ENCODE results near the gene ABCA13.

ABCA13 gene

DNA sequence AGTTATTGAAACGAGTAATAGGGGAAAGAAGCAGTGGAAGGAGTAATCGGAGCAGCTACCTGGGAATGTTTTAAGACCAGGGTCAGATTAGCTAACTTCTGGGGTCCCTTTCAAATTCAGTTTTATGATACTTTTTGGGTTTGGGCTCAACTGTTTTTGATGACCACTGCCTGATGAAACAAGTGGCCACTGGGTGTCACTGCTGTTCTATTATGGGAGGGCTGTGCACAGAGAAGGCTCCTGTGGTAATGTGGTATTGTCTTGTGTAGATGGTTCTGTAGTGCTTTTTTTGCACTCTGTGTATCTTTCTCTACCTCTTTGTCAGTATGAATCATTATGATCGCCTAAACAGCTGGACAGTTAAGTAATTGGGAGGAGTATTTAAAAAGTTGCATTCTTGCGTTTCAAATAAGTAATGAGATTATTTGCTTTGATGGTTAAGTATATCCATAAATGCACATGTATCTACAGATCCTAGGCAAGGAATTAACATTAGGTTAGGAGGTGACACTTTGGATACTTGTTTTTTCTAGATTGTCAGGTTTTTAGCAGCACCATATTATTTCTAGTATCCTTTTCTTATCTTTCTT lies 128.4 kb downstream of the ABCA13 start:
- DNase-seq (ENCODE audit: low read depth in 3 of 3), result no peak

- no peak for DNase-seq (ENCODE audit: low read depth in 3 of 3)
Observed at GRCh38 chr7:48300301-48300700, 129.0 kb downstream of the ABCA13 start.

- DNase-seq (ENCODE audit: low read depth in 3 of 3), result no peak
Observed at GRCh38 chr7:48301201-48301600, 129.9 kb downstream of the ABCA13 start.

DNA sequence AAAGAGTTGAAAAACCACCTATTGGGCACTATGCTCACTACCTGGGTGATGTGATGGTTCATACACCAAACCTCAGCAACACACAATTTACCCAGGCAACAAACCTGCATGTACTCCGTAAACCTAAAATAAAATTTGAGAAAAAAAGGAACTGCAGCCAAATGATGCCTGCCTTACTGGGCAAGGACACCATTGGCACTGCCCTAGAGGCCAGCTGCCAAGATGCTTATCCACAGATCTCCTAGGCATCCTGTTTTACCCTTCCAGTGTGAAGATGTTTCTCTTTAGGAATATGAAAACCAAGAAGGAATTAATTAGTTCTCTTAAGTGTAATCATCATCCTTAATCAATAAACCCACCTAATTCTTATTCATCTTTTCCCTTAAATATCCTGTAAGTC lies 133.4 kb downstream of the ABCA13 start:
- DNase-seq (ENCODE audit: low read depth in 3 of 3), result no peak

DNA sequence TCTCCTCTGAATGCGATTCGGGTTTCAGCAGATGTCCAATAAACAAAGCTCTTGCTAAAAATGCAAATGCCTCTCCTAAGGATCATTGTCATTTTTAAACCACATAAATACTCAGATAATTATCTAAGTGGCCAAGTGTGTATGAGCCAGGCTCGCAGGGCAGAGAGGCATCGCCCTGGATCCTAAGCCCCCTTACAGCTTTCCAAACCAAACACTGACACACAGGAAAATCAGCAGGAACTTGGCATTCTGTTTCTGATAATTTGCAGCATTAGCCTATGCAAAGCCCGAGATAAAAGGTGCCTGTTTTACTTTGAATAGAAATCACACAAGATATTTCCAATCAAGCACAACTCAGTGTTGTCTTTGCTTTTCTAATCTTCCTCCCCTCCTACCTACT lies 134.4 kb downstream of the ABCA13 start:
- no peak for DNase-seq (ENCODE audit: low read depth in 3 of 3)

DNA sequence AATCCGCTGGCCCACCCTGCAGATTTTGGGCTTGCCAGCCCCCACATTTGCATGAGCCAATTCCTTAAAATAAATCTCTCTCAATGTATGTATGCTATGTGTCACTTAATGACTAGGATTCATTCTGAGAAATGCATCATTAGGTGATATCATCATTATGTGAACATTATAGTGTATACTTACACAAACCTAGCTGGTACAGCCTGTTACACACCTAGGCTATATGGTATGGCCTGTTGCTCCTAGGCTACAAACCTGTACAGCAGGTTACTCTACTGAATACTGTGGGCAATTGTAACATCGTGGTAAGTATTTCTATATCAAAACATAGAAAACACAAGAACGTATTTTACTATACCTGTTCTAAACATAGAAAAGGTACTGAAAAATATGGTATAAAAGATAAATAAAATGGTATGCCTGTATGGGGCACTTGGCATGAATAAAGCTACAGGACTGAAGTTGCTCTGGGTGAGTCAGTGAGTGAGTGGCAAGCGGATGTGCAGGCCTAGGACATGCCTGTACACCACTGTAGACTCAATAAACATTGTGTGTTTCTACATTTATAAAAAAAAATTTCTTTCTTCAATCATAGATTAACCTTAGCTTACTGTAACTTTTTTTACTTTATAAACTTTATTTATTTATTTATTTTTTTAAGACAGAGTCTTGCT lies 135.9 kb downstream of the ABCA13 start:
- DNase-seq (ENCODE audit: low read depth in 3 of 3), result no peak

GRCh38 chr7:48309720-48310119 lies 138.5 kb downstream of the ABCA13 start:
- no peak for DNase-seq (ENCODE audit: low read depth in 3 of 3)

GRCh38 chr7:48311464-48312100 lies 140.3 kb downstream of the ABCA13 start:
- DNase-seq (ENCODE audit: low read depth in 3 of 3), result no peak

DNA sequence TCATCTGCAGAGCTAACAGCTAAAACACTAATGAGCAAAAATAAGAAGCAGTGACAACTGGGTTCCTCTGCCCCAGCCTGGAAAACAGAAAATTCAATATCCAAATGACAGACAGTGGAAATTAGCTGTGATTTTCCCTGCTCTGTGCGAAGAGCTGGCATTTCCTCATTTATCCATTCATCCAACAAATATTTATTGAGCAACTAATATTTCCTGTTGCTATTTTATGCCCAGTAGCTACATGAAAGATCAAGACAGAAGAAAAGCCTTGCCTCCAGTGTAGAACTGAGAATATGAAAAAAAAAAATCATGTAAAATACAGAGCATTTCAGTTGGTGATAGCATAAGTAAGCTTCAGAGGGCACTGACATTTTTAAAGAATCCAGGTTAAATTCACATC lies 140.9 kb downstream of the ABCA13 start:
- no peak for DNase-seq (ENCODE audit: low read depth in 3 of 3)

- no peak for DNase-seq (ENCODE audit: low read depth in 3 of 3)
Observed at GRCh38 chr7:48316768-48317167, 145.5 kb downstream of the ABCA13 start.

- no peak for DNase-seq (ENCODE audit: low read depth in 3 of 3)
Observed at GRCh38 chr7:48317360-48317759, 146.1 kb downstream of the ABCA13 start.

DNA sequence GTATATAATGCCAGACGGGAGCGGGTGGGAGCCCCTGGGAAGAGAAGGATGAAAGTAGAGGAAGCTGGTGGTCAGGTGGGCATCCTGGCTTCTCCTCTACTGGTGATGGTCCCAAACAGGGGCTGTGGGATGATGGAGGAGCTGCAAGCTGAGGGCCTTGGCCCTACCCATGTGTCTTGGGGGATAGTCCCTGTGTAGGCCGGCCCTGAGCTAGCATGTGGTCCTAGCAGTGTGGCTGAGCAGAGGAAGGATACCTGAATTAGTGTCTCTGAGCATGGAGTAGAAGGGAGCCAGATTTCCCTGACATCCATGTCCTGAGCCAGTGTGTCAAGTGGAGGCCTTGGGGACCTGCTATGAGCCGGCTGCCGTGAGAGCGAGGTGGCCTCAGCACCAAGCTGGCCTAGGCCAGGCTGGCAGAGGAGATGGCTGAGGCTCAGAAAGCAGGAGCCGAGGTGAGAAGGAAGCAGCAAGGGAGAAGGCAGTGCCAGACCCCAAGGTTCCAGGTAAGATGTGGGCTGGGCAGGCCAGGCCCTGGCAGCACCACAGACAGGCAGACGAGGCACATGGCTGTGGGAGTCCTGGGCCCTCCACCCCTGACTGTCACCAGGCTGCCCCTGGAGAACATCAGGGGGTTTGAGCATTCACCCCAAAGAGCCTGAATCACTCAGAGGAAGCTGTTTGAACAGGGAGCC lies 150.2 kb downstream of the ABCA13 start:
- DNase-seq (ENCODE audit: low read depth in 3 of 3), result no peak

GRCh38 chr7:48337012-48337621 lies 165.9 kb downstream of the ABCA13 start:
- no peak for DNase-seq (ENCODE audit: low read depth in 3 of 3)

GRCh38 chr7:48337781-48338180 lies 166.5 kb downstream of the ABCA13 start:
- no peak for DNase-seq (ENCODE audit: low read depth in 3 of 3)

- no peak for DNase-seq (ENCODE audit: low read depth in 3 of 3)
Observed at GRCh38 chr7:48347230-48347825, 176.1 kb downstream of the ABCA13 start.

- DNase-seq (ENCODE audit: low read depth in 3 of 3), result no peak
Observed at GRCh38 chr7:48350515-48350914, 179.3 kb downstream of the ABCA13 start.

DNA sequence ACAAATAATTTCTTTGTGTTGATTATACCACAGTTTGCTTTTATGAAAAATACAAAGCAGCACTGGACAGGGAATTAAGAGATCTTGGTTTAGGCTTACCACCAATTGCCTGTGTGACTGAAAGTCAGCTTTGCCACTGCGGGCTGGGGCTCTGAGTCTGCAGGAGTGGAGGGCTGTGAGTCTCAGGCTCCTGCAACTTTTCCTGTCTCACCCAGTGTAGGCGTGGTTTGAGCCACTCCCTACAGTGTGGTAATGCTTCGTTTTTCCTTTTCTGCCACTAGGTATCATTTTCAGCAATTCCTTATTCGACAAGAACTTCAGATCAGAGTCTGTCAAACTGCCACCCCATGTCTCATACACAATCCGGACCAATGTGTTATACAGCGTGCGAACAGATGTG lies 180.6 kb downstream of the ABCA13 start:
- DNase-seq (ENCODE audit: low read depth in 3 of 3), result no peak

- DNase-seq (ENCODE audit: low read depth in 3 of 3), result no peak
Observed at GRCh38 chr7:48355346-48355745, 184.1 kb downstream of the ABCA13 start.

DNA sequence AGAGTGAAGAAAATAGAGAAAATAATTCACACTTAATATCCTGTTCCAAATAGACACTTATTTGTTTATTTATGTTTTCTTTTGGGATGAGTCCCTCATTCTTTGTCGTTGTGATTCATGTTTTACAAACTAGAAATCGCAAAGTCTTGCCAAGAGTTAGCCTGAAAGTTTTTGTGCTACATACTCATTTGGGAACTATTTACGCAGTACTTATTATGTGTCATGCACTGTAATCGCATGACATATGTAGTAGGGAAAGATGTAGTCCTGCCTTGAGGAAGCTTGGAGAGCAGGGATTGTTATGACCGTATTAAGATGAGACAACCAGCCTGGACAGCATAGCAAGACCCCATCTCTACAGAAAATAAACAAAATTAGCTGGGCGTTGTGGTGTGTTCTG lies 189.3 kb downstream of the ABCA13 start:
- no peak for DNase-seq (ENCODE audit: low read depth in 3 of 3)

DNA sequence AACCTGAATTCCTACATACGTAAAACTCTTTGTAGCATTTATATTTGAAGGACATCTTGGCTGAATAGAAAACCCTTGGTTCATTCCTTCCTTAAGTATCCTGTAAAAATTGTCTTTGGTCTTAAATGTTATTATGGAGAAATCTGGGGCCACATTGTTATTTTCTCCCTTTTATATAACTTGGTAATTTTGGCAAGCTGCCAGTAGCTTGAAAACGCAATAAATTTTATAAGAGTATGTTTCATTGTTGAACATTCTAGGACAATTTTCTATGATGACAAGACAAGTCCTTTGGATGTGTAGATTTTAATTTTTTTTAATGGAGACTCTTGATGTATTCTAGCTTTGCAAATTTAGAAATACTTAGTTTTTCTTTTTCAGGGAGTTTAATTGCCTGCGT lies 191.9 kb downstream of the ABCA13 start:
- DNase-seq (ENCODE audit: low read depth in 3 of 3), result no peak

GRCh38 chr7:48365010-48365409 lies 193.8 kb downstream of the ABCA13 start:
- no peak for DNase-seq (ENCODE audit: low read depth in 3 of 3)

DNA sequence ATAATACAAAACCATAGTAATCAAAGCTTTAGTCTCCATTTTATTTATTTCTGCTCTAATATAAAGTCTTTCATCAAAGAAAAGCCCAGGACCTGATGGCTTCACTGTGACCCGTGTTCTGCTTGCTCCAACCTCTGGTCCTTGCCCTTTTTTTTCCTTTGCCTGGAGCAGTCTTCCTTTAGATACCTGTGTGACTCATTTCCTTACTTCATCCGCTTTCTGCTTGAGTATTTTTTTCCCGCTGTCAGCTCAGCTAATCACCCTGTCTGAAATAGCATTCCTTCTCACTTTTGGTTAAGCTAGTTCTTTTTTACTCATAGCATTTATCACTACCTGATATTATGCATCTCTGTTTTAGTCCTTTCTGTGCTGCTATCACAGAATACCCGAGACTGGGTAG lies 194.8 kb downstream of the ABCA13 start:
- no peak for DNase-seq (ENCODE audit: low read depth in 3 of 3)

Data from stimulated activated CD4-positive, alpha-beta T cell treated with anti-CD3 and anti-CD28 coated beads, TNF-alpha, amount 100 ng/mL, for 4 hours (primary cell).